Subcutaneous adipose tissue (tissue), 4 donors: ENCODE data around the gene SETD9. TPM values are rescaled to one million over a fixed set of nuclear protein-coding genes. Genes with fewer than 3 reads are reported as not detected.

Experiments used
- total RNA-seq, 4 donors: library from RNA; depleted of rRNA; stranded (reverse); fragments of >200 nt; gene quantifications; one replicate each; pipeline ENCODE4 v1.1.0, GENCODE V29; 2016
- TF ChIP-seq, protein P1 (sequence below): fragments of 450-650 bp; IDR thresholded peaks from one replicate; pipeline ENCODE4 v1.5.1; 2016; ENCODE audit warnings: low read depth, mild to moderate bottlenecking, control low read depth, antibody characterized with exemption, moderate library complexity

Gene SETD9
- total RNA-seq, 4 donors from 2014 or later, result 11.0 to 26.1 (median 19.6) TPM

DNA sequence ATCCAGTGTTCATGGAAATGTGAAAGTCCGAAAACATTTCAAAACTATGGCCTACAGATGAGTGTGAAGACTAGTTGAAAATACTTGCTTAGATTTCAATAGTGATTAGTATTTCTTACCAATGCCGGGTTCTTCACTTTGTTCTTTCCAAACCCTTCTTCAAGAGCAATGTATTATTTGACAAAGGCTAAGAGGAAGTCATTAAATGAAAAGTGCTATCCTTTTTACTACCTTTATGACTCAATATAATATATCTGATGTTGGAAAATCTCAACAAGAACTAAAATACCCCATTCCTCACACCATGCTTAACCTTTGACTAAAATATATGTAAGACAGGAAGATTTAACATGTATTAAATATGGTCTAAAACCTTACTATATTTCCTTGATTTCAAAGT is 49.2 kb downstream of the SETD9 start:
- TF ChIP-seq, protein P1, sequence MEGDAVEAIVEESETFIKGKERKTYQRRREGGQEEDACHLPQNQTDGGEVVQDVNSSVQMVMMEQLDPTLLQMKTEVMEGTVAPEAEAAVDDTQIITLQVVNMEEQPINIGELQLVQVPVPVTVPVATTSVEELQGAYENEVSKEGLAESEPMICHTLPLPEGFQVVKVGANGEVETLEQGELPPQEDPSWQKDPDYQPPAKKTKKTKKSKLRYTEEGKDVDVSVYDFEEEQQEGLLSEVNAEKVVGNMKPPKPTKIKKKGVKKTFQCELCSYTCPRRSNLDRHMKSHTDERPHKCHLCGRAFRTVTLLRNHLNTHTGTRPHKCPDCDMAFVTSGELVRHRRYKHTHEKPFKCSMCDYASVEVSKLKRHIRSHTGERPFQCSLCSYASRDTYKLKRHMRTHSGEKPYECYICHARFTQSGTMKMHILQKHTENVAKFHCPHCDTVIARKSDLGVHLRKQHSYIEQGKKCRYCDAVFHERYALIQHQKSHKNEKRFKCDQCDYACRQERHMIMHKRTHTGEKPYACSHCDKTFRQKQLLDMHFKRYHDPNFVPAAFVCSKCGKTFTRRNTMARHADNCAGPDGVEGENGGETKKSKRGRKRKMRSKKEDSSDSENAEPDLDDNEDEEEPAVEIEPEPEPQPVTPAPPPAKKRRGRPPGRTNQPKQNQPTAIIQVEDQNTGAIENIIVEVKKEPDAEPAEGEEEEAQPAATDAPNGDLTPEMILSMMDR, result no peak

DNA sequence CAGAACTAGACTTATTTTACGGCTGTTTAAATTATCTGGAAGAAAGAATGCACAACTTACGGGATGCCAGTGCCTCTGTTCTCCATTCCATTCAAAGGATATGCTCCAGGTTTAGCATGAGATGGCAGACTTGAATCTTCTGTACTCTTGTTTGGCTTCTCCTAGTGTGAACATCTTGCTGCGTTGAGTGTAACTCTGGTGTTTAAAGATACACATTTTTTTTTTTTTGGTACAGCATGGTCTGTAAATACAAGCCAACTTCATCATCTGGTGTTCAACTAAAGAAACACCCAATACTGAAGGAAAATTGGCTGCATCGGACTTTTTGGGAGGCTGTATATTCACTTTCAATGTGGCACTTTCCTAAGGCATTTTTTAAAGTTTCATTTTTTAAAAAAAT is 49.9 kb downstream of the SETD9 start:
- TF ChIP-seq, protein P1, result no peak

DNA sequence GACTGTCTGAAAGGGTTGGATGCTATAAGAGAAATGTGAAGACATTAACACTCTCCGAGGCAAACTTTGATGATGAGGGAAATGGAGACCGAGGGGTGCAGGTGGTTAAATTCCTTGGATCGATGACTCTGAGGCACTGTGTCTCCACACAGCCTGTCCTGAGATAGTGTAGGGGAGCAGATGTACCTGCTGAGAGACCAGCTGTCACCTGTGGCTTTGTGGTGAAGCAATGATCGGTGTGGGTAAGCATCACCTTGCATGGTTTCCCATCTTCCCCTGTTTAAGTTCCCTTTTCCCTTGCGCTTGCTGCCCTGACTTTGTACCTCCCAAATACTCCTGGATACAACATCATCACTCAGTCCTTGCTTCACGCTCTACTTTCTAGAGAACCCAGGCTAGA is 52.4 kb downstream of the SETD9 start:
- TF ChIP-seq, protein P1, result no peak

DNA sequence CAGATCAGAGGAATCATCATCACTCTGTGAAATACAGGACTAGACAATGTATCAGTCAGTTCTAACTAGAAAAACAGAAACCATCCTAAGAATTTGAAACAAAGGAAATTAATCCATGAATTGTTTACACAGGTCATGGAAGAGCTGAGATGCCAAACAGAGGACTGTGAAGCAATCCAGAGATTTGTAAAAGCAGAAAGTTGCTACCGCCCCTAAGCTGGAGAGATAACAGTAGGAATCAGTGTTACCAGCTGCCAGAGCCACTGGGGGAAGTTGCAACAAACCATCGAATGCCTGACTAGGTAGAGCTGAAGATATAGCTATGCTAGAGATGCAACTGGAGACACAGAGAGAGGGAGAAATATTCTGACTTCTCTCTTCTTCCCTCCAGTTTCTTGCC is 52.9 kb downstream of the SETD9 start:
- TF ChIP-seq, protein P1, result no peak

DNA sequence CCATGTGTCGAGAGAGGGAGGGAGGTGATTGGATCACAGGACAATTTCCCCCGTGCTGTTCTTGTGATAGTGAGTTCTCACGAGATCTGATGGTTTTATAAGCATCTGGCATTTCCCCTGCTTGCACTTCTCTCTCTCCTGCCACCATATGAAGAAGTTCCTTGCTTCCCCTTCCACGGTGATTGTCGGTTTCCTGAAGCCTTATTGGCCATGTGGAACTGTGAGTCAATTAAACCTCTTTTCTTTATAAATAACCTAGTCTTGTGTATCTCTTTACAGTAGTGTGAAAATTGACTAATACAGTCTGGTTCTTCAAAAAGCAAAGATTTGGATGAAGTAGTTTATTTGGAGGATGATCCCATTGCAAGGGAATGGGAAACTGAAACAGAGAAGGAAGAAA is 53.9 kb downstream of the SETD9 start:
- TF ChIP-seq, protein P1, result no peak

DNA sequence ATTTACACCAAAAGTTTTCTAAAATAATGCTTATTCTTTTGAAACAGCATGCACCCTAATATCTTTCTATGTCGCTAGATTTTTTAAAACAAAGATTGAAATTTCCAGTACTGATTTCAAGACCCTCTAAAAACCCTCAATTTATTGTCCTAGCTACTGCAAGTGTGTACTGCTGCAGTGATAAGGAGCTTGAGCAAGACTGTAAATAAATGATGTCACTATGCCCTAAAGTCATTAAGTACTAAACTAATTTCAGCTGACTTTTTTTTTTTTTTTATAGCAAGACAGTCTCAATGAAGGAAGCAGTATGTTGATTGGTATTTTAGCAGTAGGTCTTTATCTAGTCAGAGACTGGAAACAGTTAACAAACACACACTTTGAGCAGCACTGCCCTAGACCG is 54.8 kb downstream of the SETD9 start:
- TF ChIP-seq, protein P1, result no peak

Other genes starting within 250 kb of the SETD9 start
- gene MAP3K1, start 94.0 kb upstream of the SETD9 start, total RNA-seq, result 10 to 100 TPM; 19.4 to 26.3 (median 19.7) TPM
- 10 to 100 TPM; 14.3 to 22.8 (median 19.5) TPM for gene MIER3, start 42.5 kb downstream of the SETD9 start, total RNA-seq